HCT116 (cell line): Measurements from ENCODE around the gene SEPHS2. TPM values are rescaled to one million over a fixed set of nuclear protein-coding genes. Genes with fewer than 3 reads are reported as not detected.

ENCODE experiments used
- ATAC-seq: fragments of 200-7000 bp; cut with Tn5 transposase; 2 replicates; pipeline ENCODE4 v1.9.1; 2020; ENCODE audit warnings: mild to moderate bottlenecking, moderate library complexity
- BruUV-seq: library from RNA; stranded (reverse); fragments of 400-500 nt; replicated peaks from 2 replicates; lab custom pipeline; 2021; lab: Mats Ljungman, UMichigan
- CTCF ChIA-PET: fragments of 300-600 bp; sonication (Branson Sonifier 250); formaldehyde crosslinking; loops from one replicate; lab custom pipeline; 2021; ENCODE audit warnings: antibody characterized with exemption; lab: Charles Lee
- POLR2A ChIA-PET: fragments of 300-600, 350-600 bp; sonication (Branson Sonifier 250); formaldehyde crosslinking; loops from one replicate; lab custom pipeline; 2021; ENCODE audit warnings: antibody characterized with exemption; lab: Charles Lee
- RAD21 ChIA-PET, 2 experiments: fragments of 300-600 bp; sonication (Branson Sonifier 250); formaldehyde crosslinking; loops; one replicate each; lab custom pipeline; 2023; ENCODE audit warnings: low total read pairs in 2 of 2; ENCODE audit not compliant: uncharacterized antibody in 2 of 2, unreplicated experiment in 2 of 2, low non-redundant PET in 1 of 2; lab: Charles Lee
- DNase-seq: peaks from one replicate; pipeline ENCODE4 v3.0.0-alpha.2; 2010; ENCODE audit warnings: low read depth, low spot score
- H2AFZ ChIP-seq: fragments of 200-600 bp; shearing (Covaris generic), sonication (generic); 2 replicates; pipeline ENCODE4 v1.6.1; 2017; ENCODE audit warnings: low read depth, mixed run types, mixed read lengths, antibody characterized with exemption, low read length; ENCODE audit not compliant: poor library complexity, severe bottlenecking
- H3K27ac ChIP-seq: 2 replicates; pipeline ENCODE4 v1.5.1; 2012; ENCODE audit warnings: low read depth, low read length
- H3K27me3 ChIP-seq: fragments of 200-600 bp; sonication (generic); 2 replicates; pipeline ENCODE4 v1.6.1; 2016; ENCODE audit warnings: mixed run types, low read length, mixed read lengths; ENCODE audit not compliant: insufficient read depth
- H3K36me3 ChIP-seq, 2 experiments: fragments of 200-500 bp in 1 of 2; fragments of 200-600 bp in 1 of 2; sonication (Bioruptor generic) in 1 of 2; sonication (generic) in 1 of 2; 2 replicates each; pipeline versions ENCODE4 v1.5.1 to v1.6.1; 2014 to 2016; ENCODE audit warnings: low read length in 2 of 2, inconsistent platforms in 1 of 2, mixed read lengths in 1 of 2, mixed run types in 1 of 2; ENCODE audit not compliant: insufficient read depth in 2 of 2, control insufficient read depth in 1 of 2
- H3K4me1 ChIP-seq, 2 experiments: fragments of 200-600 bp in 1 of 2; sonication (generic) in 1 of 2; 2 replicates each; pipeline versions ENCODE4 v1.5.1 to v1.6.1; 2012 to 2017; ENCODE audit warnings: low read length in 2 of 2, inconsistent platforms in 1 of 2, mild to moderate bottlenecking in 1 of 2, mixed read lengths in 1 of 2, mixed run types in 1 of 2, moderate library complexity in 1 of 2; ENCODE audit not compliant: insufficient read depth in 2 of 2, control insufficient read depth in 1 of 2
- H3K4me2 ChIP-seq: fragments of 200-600 bp; sonication (generic); 2 replicates; pipeline ENCODE4 v1.6.1; 2017; ENCODE audit warnings: mixed run types, low read length, mixed read lengths
- H3K4me3 ChIP-seq, 2 experiments: fragments of 200-600 bp in 1 of 2; sonication (generic) in 1 of 2; replicated peaks in 1 of 2; 2 replicates each; pipeline ENCODE4 v1.5.1; 2011 to 2016; ENCODE audit warnings: low read length in 2 of 2, control low read depth in 1 of 2, low read depth in 1 of 2, mild to moderate bottlenecking in 1 of 2, mixed read lengths in 1 of 2, mixed run types in 1 of 2
- H3K79me2 ChIP-seq: fragments of 200-600 bp; sonication (generic); 2 replicates; pipeline ENCODE4 v1.6.1; 2017; ENCODE audit warnings: mild to moderate bottlenecking, mixed run types, low read length, moderate library complexity, mixed read lengths; ENCODE audit not compliant: insufficient read depth
- H3K9ac ChIP-seq: fragments of 200-600 bp; sonication (generic); 2 replicates; pipeline ENCODE4 v1.6.1; 2016; ENCODE audit warnings: low read length, mixed read lengths
- H3K9me2 ChIP-seq: fragments of 200-600 bp; sonication (generic), shearing (Covaris generic); 2 replicates; pipeline ENCODE4 v1.6.1; 2017; ENCODE audit warnings: mixed run types, mild to moderate bottlenecking, moderate library complexity; ENCODE audit not compliant: insufficient read depth
- H3K9me3 ChIP-seq, 2 experiments: fragments of 200-500 bp in 1 of 2; fragments of 200-600 bp in 1 of 2; sonication (Bioruptor generic) in 1 of 2; sonication (generic) in 1 of 2; 2 replicates each; pipeline ENCODE4 v1.6.1; 2014 to 2017; ENCODE audit warnings: low read length in 2 of 2, mixed read lengths in 2 of 2, inconsistent platforms in 1 of 2, low read depth in 1 of 2, mild to moderate bottlenecking in 1 of 2, mixed run types in 1 of 2, moderate library complexity in 1 of 2; ENCODE audit not compliant: control insufficient read depth in 1 of 2, insufficient read depth in 1 of 2
- H4K20me1 ChIP-seq: fragments of 200-600 bp; sonication (generic), shearing (Covaris generic); 2 replicates; pipeline ENCODE4 v1.6.1; 2017; ENCODE audit warnings: mixed run types, mild to moderate bottlenecking, moderate library complexity; ENCODE audit not compliant: insufficient read depth
- CBX3 ChIP-seq: IDR thresholded peaks from 2 replicates; pipeline ENCODE4 v1.6.1; 2012; ENCODE audit warnings: low read depth
- CEBPB ChIP-seq: IDR thresholded peaks from 2 replicates; pipeline ENCODE4 v1.6.1; 2012; ENCODE audit warnings: low read depth
- CTCF ChIP-seq, 3 experiments: fragments of 200-600 bp in 1 of 3; sonication (generic) in 1 of 3; IDR thresholded peaks in 2 of 3; conservative IDR thresholded peaks in 1 of 3; 2 replicates each; pipeline ENCODE4 v1.5.1; 2012 to 2017; ENCODE audit warnings: low read depth in 2 of 3, low read length in 2 of 3, antibody characterized with exemption in 1 of 3, borderline replicate concordance in 1 of 3, control low read depth in 1 of 3, mild to moderate bottlenecking in 1 of 3, mixed read lengths in 1 of 3, mixed run types in 1 of 3, moderate library complexity in 1 of 3; ENCODE audit not compliant: insufficient read depth in 1 of 3
- EGR1 ChIP-seq: IDR thresholded peaks from 2 replicates; pipeline ENCODE4 v1.6.1; 2012; ENCODE audit warnings: low read depth
- EZH2phosphoT487 ChIP-seq: fragments of 200-600 bp; IDR thresholded peaks from 2 replicates; pipeline ENCODE4 v1.6.1; 2018; ENCODE audit warnings: antibody characterized with exemption, borderline replicate concordance
- FOSL1 ChIP-seq: IDR thresholded peaks from 2 replicates; pipeline ENCODE4 v1.6.1; 2012; ENCODE audit warnings: low read depth
- JUND ChIP-seq: IDR thresholded peaks from 2 replicates; pipeline ENCODE4 v1.6.1; 2012
- REST ChIP-seq: IDR thresholded peaks from 2 replicates; pipeline ENCODE4 v1.6.1; 2012; ENCODE audit warnings: low read depth
- SRF ChIP-seq: IDR thresholded peaks from 2 replicates; pipeline ENCODE4 v1.6.1; 2012; ENCODE audit warnings: low read depth
- TCF7L2 ChIP-seq: IDR thresholded peaks from 2 replicates; pipeline ENCODE4 v1.7.0; 2011; ENCODE audit warnings: borderline replicate concordance, inconsistent platforms; ENCODE audit not compliant: insufficient read depth, insufficient read length; ENCODE audit errors: extremely low read depth
- ZBTB33 ChIP-seq: IDR thresholded peaks from 2 replicates; pipeline ENCODE4 v1.6.1; 2011; ENCODE audit warnings: mild to moderate bottlenecking, low read length, moderate library complexity; ENCODE audit not compliant: insufficient replicate concordance; ENCODE audit errors: extremely low read depth
- intact Hi-C: fragments of 100-400 bp; cut with micrococcal nuclease; formaldehyde crosslinking; loops from 2 replicates; pipeline ENCODE4 v1.10.0; 2022
- total RNA-seq: library from RNA; stranded (reverse); gene quantifications from one replicate; pipeline ENCODE4 v1.2.1, GENCODE V29; 2021; ENCODE audit not compliant: unreplicated experiment

Gene SEPHS2
- total RNA-seq, 1 experiment from 2014 or later: 51.3 TPM

GRCh38 chr16:30470170-30470512, 24.5 kb upstream of the SEPHS2 start:
- H3K9me3 ChIP-seq: no peaks in the 10 kb centered on the region
- H3K9me2 ChIP-seq: no peaks in the 10 kb centered on the region
- no peak overlapping the region for H3K4me3 ChIP-seq
- H2AFZ ChIP-seq: no peak overlapping the region
- ATAC-seq (no peak), DNase-seq (no peak)
- H3K36me3 ChIP-seq: no peaks in the 10 kb centered on the region
- ChIA-PET RAD21 (no interaction called here), CTCF (no interaction called here), POLR2A (no interaction called here)
- H3K4me1 ChIP-seq: no peaks in the 10 kb centered on the region
- no TSS peak for BruUV-seq
- H3K9ac ChIP-seq: no peak overlapping the region
- no peak for TF ChIP-seq TCF7L2
- TF ChIP-seq ZBTB33: no peak
- no peak for TF ChIP-seq CBX3
- TF ChIP-seq EGR1: no peak
- no peak for TF ChIP-seq FOSL1
- TF ChIP-seq JUND: no peak
- TF ChIP-seq CEBPB: no peak
- no peak for TF ChIP-seq EZH2phosphoT487
- no peak for TF ChIP-seq REST
- TF ChIP-seq SRF: no peak
- no peak for TF ChIP-seq CTCF (IDR thresholded peaks at IDR 0.05 in 2 of 3, conservative IDR thresholded peaks at IDR 0.05 in 1 of 3; ENCODE audit: borderline replicate concordance in 1 of 3, insufficient read depth in 1 of 3, low read depth in 2 of 3, low read length in 2 of 3)
- intact Hi-C loops: no loop called here
- H4K20me1 ChIP-seq: no peaks in the 10 kb centered on the region
- H3K27me3 ChIP-seq: 0 out of 2 replicates have a peak, but pooled peaks cover 5% of the 10 kb centered on the region
- H3K4me2 ChIP-seq: no peak overlapping the region
- H3K79me2 ChIP-seq: no peaks in the 10 kb centered on the region
- H3K27ac ChIP-seq: no peak overlapping the region
